AG04450 (cell line): ENCODE measurements around the gene CHRNB2. TPM values are rescaled to one million over a fixed set of nuclear protein-coding genes. Genes with fewer than 3 reads are reported as not detected.

Experiments
- CTCF ChIA-PET: fragments of 300-600, 350-600 bp; formaldehyde crosslinking; extraction: SDS; loops from one replicate; lab custom pipeline; 2022; ENCODE audit warnings: antibody characterized with exemption, inconsistent platforms; lab: Charles Lee
- POLR2A ChIA-PET: fragments of 350-600 bp; formaldehyde crosslinking; extraction: SDS; loops from one replicate; lab custom pipeline; 2021; ENCODE audit warnings: antibody characterized with exemption, inconsistent platforms; lab: Yijun Ruan, JAX
- DNase-seq: peaks from one replicate; pipeline ENCODE4 v3.0.0-alpha.2; 2011; ENCODE audit warnings: low read depth, low spot score
- H3K27ac ChIP-seq: one replicate; pipeline ENCODE4 v1.5.1; 2012; ENCODE audit warnings: low read depth, low read length, control low read depth
- H3K27me3 ChIP-seq: one replicate; pipeline ENCODE4 v1.6.0; 2012; ENCODE audit warnings: low read length; ENCODE audit not compliant: control insufficient read depth, insufficient read depth
- H3K4me3 ChIP-seq: 2 replicates; pipeline ENCODE4 v1.5.1; 2011; ENCODE audit warnings: mild to moderate bottlenecking, low read depth, low read length, control low read depth
- H3K9me3 ChIP-seq: 2 replicates; pipeline ENCODE4 v1.5.1; 2012; ENCODE audit warnings: low read length; ENCODE audit not compliant: control insufficient read depth, insufficient read depth
- polyA plus RNA-seq: library from polyadenylated mRNA; depleted of rRNA; stranded (reverse); fragments of >200 nt; gene quantifications from 2 replicates; pipeline ENCODE4 v1.2.3, GENCODE V29; 2011
- TF ChIP-seq, protein P1 (sequence below): IDR thresholded peaks from 2 replicates; pipeline ENCODE4 v1.5.1; 2011; ENCODE audit warnings: low read depth, low read length, control low read depth, inconsistent platforms

The CHRNB2 gene
- polyA plus RNA-seq, 1 experiment, result 0.06 TPM

DNA sequence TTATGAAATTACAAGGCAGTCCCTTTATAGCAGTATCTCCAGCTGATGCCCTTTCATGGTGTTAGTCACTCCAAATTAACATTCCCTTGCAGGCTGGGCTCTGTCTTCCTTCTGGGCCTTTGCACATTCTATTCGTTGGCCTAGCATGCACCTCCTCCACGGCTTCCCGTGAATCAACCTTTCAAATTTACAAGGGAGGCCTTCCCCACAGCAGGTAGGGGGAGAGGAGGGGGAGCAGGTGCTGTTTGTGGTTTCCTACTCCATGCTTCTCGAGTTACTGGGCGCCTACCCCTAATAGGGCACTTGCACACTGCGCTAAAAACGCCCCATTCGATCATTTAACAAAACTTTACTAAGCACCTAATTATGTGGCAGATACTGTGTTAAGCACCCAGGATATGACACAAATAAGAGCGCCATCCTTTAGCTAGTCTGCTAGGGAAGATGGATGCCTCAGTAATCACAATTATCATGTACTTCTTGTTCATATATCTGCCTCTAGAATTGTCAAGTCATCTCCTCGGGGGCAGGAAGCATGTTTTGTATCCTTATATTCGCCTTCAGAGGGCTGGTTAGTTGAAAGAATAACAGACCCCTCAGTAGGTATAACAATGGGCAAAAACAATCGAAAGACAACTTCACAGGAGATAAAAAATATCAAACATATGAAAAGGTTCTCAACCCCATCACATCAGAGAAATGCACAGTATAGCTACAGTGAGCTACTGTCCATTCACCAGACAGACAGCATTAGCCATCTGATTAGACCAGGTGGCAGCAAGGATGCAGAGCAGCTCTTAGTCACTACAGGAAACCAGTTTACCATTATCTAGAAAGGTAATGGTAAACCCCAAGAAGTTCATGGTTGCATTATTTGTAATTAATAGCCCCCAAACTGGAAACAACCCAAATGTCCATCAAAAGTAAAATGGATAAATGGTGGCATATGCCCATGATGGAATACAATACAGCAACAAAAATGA lies 42.1 kb downstream of the CHRNB2 start:
- H3K27me3 ChIP-seq, result no peaks in the 10 kb centered on the region
- peak overlapping the region; percentile 90 for H3K27ac ChIP-seq
- no peak overlapping the region for H3K4me3 ChIP-seq
- no peaks in the 10 kb centered on the region for H3K9me3 ChIP-seq
- CTCF ChIA-PET, result interaction anchor here (1.2 to 1.3 kb wide), 2 partner anchors 50 kb away, joined by 3 to 4 read pairs; no protein-coding TSS in a partner anchor
- DNase-seq, result no peak
- POLR2A ChIA-PET, result interaction anchor here (1.2 to 2.4 kb wide), 2 partner anchors 15 to 36 kb away, joined by 4 to 8 read pairs; no protein-coding TSS in a partner anchor
- TF ChIP-seq, protein P1, sequence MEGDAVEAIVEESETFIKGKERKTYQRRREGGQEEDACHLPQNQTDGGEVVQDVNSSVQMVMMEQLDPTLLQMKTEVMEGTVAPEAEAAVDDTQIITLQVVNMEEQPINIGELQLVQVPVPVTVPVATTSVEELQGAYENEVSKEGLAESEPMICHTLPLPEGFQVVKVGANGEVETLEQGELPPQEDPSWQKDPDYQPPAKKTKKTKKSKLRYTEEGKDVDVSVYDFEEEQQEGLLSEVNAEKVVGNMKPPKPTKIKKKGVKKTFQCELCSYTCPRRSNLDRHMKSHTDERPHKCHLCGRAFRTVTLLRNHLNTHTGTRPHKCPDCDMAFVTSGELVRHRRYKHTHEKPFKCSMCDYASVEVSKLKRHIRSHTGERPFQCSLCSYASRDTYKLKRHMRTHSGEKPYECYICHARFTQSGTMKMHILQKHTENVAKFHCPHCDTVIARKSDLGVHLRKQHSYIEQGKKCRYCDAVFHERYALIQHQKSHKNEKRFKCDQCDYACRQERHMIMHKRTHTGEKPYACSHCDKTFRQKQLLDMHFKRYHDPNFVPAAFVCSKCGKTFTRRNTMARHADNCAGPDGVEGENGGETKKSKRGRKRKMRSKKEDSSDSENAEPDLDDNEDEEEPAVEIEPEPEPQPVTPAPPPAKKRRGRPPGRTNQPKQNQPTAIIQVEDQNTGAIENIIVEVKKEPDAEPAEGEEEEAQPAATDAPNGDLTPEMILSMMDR, result no peak

DNA sequence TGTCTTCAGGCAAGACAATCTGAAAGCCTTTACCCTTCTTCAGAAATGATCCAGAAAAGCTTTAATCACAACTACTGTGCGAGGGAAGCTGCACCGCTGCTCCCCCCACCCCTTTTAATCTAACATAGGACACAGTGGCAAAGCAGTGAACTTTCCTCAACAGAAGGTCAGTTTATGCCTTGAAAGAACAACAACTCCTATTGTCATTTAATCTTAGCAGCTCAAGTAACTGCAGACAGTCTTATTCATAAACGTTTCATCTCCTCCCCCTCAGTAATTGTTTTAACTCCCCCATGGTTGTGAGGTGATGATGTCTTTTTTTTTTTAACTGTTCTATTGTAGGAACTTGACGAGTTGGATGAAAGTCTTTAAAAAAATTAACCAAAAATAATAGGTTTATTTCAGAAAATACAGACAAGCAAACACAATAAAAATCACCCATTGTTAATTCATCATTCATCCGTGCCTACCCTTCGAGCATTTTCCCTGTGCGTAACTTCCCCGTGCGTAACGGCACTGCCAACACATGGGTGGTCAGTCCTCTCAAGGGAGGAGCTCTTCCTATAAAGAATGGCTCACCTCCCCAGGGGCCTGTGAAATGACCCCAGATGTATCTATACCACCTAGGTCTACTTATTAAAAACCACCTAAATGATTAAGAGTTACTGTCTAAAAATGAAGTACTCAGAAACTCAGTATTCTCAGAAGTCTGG lies 43.7 kb downstream of the CHRNB2 start:
- DNase-seq, result no peak
- no peak overlapping the region for H3K27ac ChIP-seq
- ChIA-PET POLR2A (no interaction called here), CTCF (no interaction called here)
- H3K27me3 ChIP-seq, result no peaks in the 10 kb centered on the region
- no peaks in the 10 kb centered on the region for H3K9me3 ChIP-seq
- no peak overlapping the region for H3K4me3 ChIP-seq
- TF ChIP-seq, protein P1, result no peak

DNA sequence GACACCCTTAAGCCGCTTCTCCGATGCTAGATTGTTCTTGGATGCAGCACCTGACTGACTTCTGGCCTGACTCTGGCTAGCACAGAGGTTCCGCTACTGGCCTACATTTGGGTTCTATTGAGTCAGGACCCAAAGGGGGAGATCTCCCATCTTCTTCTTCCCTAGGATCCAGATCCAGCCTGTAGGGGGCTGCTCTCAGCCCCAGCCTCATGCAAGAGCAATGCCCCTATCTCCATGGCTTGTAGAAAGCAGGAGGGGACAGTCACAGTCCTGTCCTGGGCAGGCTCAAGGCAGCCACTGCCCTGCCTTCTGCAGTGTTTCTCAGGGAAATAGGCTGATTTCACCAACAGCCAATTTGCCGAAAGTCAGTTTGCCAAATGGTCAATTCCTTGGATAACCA lies 46.7 kb downstream of the CHRNB2 start:
- no peak overlapping the region for H3K27ac ChIP-seq
- POLR2A ChIA-PET, result interaction anchor here (0.7 kb wide), 1 partner anchor 9 kb away, joined by 3 read pairs; no protein-coding TSS in a partner anchor
- H3K27me3 ChIP-seq, result no peaks in the 10 kb centered on the region
- CTCF ChIA-PET, result interaction anchor here (1.1 kb wide), 1 partner anchor 10 kb away, joined by 3 read pairs; no protein-coding TSS in a partner anchor
- no peak for DNase-seq
- no peak overlapping the region for H3K4me3 ChIP-seq
- no peaks in the 10 kb centered on the region for H3K9me3 ChIP-seq
- TF ChIP-seq, protein P1, result no peak

DNA sequence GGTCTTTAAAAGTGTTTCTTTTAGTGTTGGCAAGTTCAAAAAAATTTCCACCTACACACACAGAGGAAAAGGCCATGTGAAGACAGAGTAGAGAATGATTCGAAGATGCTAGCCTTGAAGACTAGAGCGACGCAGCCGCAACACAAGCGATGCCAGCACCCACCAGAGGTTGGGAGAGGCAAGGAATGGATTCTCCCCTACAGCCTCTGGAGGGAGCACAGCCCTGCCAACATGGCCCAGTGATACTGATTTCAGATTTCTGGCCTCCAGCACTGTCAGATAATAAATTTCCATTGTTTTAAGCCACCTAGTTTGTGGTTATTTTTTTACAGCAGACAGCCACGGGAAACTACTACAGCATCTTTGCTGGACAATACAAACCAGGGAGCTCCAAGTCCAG lies 47.3 kb downstream of the CHRNB2 start:
- peak overlapping the region; percentile 21 for H3K27ac ChIP-seq
- TF ChIP-seq, protein P1, result peak; percentile 22
- CTCF ChIA-PET, result interaction anchor here (0.7 kb wide), 1 partner anchor 55 kb away, joined by 3 read pairs; no protein-coding TSS in a partner anchor
- no peaks in the 10 kb centered on the region for H3K9me3 ChIP-seq
- DNase-seq, result no peak
- POLR2A ChIA-PET, result no interaction called here
- no peaks in the 10 kb centered on the region for H3K27me3 ChIP-seq
- H3K4me3 ChIP-seq, result no peak overlapping the region
